HepG2 (cell line): Measurements from ENCODE around the gene FHIT.

Experiments
- CHCHD3 ChIP-seq: sonication (generic); formaldehyde crosslinking; IDR thresholded peaks from 2 replicates; pipeline ENCODE4 v1.8.0; 2022; ENCODE audit warnings: mild to moderate bottlenecking, missing genetic modification reagents, moderate library complexity
- CREM ChIP-seq, 2 experiments: sonication (generic) in 1 of 2; formaldehyde crosslinking in 1 of 2; IDR thresholded peaks; 2 replicates each; pipeline versions ENCODE4 v1.4.0 to v1.6.1; 2016 to 2020; ENCODE audit warnings: antibody characterized with exemption in 1 of 2, mild to moderate bottlenecking in 1 of 2, missing genetic modification reagents in 1 of 2
- EZH2 ChIP-seq: conservative IDR thresholded peaks from 2 replicates; pipeline ENCODE4 v1.6.1; 2012; ENCODE audit warnings: mild to moderate bottlenecking, low read depth, low read length, moderate library complexity
- KLF16 ChIP-seq, 2 experiments: sonication (generic) in 1 of 2; formaldehyde crosslinking in 1 of 2; IDR thresholded peaks; 2 replicates each; pipeline versions ENCODE4 v1.6.1 to v1.8.0; 2016 to 2023; ENCODE audit warnings: missing genetic modification reagents in 2 of 2, missing compliant biosample characterization in 1 of 2
- MXI1 ChIP-seq: IDR thresholded peaks from 3 replicates; pipeline ENCODE4 v1.6.1; 2012; ENCODE audit warnings: low read depth, low read length, inconsistent platforms, borderline replicate concordance
- POLR2A ChIP-seq, 2 experiments: IDR thresholded peaks; 2 replicates each; pipeline ENCODE4 v1.6.1; 2011; ENCODE audit warnings: low read depth in 2 of 2, low read length in 2 of 2, mild to moderate bottlenecking in 1 of 2, moderate library complexity in 1 of 2; ENCODE audit not compliant: insufficient read depth in 1 of 2
- RBM39 ChIP-seq: fragments of 200-400 bp; formaldehyde crosslinking; IDR thresholded peaks from one replicate; pipeline ENCODE4 v1.6.1; 2018; ENCODE audit warnings: antibody characterized with exemption, mild to moderate bottlenecking, low read depth, low read length; ENCODE audit not compliant: poor library complexity, severe bottlenecking
- TBL1XR1 ChIP-seq: fragments of 150-350 bp; IDR thresholded peaks from 2 replicates; pipeline ENCODE4 v1.6.1; 2014; ENCODE audit warnings: borderline replicate concordance, low read length; ENCODE audit not compliant: partially characterized antibody
- XRCC5 ChIP-seq: fragments of 200-400 bp; formaldehyde crosslinking; optimal IDR thresholded peaks from 2 replicates; pipeline ENCODE3; 2017; ENCODE audit warnings: mild to moderate bottlenecking, low read length
- ZBTB1 ChIP-seq: sonication (generic); formaldehyde crosslinking; IDR thresholded peaks from 2 replicates; pipeline ENCODE4 v1.4.0; 2020; ENCODE audit warnings: missing genetic modification reagents, borderline replicate concordance
- ZNF274 ChIP-seq: sonication (generic); formaldehyde crosslinking; IDR thresholded peaks from 2 replicates; pipeline ENCODE4 v1.5.1; 2020; ENCODE audit warnings: mild to moderate bottlenecking, missing genetic modification reagents
- ZNF792 ChIP-seq: IDR thresholded peaks from 2 replicates; pipeline ENCODE4 v1.6.1; 2016
- TF ChIP-seq, protein P1 (sequence below), 2 experiments: IDR thresholded peaks; 2 replicates each; pipeline ENCODE4 v1.6.1; 2011 to 2012; ENCODE audit warnings: low read length in 2 of 2, borderline replicate concordance in 1 of 2, low read depth in 1 of 2, mild to moderate bottlenecking in 1 of 2, moderate library complexity in 1 of 2
- TF ChIP-seq, protein P2 (sequence below): sonication (generic); formaldehyde crosslinking; IDR thresholded peaks from 2 replicates; pipeline ENCODE4 v1.5.0; 2020; ENCODE audit warnings: mild to moderate bottlenecking, missing genetic modification reagents, moderate library complexity

DNA sequence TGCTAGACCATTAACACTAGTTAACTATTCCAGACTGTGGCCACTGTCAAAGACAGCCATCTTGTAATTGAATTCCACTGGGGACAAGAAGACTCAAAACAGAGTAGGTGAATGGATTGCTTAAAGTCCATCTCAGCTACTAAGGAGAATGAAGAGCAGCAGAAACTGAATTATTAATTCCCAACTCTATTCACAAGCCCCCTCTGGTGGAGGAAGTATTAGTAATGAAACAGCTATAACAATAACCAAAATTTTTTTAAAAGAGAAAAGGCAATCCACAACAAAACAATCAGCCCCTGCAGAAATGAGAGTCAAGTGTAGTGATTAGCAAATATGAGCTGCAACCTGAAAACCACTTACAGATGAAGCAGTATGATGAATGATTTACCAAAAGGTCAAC is 302.8 kb downstream of the FHIT start:
- TF ChIP-seq EZH2 (no peak), KLF16 (CRISPR knock-in tag; IDR thresholded peaks at IDR 0.05) (no peak), ZNF792 (CRISPR knock-in tag) (no peak), CREM (IDR thresholded peaks at IDR 0.05) (no peak), CREM (CRISPR knock-in tag; IDR thresholded peaks at IDR 0.05) (no peak), ZBTB1 (CRISPR knock-in tag) (no peak), XRCC5 (no peak), POLR2A (IDR thresholded peaks at IDR 0.05; ENCODE audit: insufficient read depth in 1 of 2, low read depth in 2 of 2, low read length in 2 of 2) (no peak), CHCHD3 (CRISPR knock-in tag) (no peak), MXI1 (no peak), TBL1XR1 (no peak), RBM39 (no peak), ZNF274 (CRISPR knock-in tag) (no peak)
- TF ChIP-seq, protein P1, sequence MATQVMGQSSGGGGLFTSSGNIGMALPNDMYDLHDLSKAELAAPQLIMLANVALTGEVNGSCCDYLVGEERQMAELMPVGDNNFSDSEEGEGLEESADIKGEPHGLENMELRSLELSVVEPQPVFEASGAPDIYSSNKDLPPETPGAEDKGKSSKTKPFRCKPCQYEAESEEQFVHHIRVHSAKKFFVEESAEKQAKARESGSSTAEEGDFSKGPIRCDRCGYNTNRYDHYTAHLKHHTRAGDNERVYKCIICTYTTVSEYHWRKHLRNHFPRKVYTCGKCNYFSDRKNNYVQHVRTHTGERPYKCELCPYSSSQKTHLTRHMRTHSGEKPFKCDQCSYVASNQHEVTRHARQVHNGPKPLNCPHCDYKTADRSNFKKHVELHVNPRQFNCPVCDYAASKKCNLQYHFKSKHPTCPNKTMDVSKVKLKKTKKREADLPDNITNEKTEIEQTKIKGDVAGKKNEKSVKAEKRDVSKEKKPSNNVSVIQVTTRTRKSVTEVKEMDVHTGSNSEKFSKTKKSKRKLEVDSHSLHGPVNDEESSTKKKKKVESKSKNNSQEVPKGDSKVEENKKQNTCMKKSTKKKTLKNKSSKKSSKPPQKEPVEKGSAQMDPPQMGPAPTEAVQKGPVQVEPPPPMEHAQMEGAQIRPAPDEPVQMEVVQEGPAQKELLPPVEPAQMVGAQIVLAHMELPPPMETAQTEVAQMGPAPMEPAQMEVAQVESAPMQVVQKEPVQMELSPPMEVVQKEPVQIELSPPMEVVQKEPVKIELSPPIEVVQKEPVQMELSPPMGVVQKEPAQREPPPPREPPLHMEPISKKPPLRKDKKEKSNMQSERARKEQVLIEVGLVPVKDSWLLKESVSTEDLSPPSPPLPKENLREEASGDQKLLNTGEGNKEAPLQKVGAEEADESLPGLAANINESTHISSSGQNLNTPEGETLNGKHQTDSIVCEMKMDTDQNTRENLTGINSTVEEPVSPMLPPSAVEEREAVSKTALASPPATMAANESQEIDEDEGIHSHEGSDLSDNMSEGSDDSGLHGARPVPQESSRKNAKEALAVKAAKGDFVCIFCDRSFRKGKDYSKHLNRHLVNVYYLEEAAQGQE (IDR thresholded peaks at IDR 0.05; ENCODE audit: borderline replicate concordance in 1 of 2, low read depth in 1 of 2, low read length in 2 of 2), result no peak
- TF ChIP-seq, protein P2, sequence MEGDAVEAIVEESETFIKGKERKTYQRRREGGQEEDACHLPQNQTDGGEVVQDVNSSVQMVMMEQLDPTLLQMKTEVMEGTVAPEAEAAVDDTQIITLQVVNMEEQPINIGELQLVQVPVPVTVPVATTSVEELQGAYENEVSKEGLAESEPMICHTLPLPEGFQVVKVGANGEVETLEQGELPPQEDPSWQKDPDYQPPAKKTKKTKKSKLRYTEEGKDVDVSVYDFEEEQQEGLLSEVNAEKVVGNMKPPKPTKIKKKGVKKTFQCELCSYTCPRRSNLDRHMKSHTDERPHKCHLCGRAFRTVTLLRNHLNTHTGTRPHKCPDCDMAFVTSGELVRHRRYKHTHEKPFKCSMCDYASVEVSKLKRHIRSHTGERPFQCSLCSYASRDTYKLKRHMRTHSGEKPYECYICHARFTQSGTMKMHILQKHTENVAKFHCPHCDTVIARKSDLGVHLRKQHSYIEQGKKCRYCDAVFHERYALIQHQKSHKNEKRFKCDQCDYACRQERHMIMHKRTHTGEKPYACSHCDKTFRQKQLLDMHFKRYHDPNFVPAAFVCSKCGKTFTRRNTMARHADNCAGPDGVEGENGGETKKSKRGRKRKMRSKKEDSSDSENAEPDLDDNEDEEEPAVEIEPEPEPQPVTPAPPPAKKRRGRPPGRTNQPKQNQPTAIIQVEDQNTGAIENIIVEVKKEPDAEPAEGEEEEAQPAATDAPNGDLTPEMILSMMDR (CRISPR knock-in tag), result no peak
